DMS153 (cell line): ENCODE data around the gene MED4.

Source experiments
- DNase-seq: peaks from one replicate; lab custom pipeline; 2025; lab: John Stamatoyannopoulos, UW

Gene MED4

DNA sequence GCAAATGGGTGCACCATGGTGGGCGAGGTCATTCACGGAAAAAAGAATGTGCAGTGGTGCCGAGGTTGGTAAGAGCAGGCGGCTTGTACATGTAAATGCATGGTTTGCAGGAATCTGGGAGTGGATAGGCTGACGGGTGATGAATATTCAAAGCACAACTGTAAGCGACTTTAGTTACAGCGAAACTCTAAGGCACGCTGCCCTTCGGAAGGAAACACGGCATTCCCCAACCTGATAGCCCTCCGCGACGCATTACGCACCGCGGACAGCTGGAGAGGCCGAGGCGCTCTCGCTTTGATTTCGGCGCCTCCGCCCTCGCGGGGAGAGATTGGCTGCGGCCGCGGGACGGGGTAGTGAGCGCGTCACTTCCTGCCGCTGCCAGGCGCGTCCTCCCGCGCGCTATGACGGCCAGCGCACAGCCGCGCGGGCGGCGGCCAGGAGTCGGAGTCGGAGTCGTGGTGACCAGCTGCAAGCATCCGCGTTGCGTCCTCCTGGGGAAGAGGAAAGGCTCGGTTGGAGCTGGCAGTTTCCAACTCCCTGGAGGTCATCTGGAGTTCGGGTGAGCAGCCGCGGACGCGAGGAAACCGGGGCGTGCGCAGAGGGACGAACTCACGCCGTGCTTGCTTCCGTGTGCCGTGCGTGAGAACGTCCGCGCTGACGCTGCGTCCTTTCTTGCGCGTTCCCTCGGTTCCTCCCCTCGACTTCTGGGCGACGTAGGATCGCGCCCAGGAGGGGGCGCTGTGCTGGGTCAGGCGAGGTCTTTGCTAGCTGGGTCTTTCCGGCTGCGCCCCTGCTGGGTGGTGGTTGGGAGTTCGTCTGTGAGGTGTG, 57.3 kb downstream of the MED4 start, which contains the start of gene NUDT15:
Gene NUDT15, plus strand, starts transcription at position 381 of the 828 bp plus-strand sequence. Its CDS starts 21 bp downstream, at position 402.
- DNase-seq = peak; percentile 94

DNA sequence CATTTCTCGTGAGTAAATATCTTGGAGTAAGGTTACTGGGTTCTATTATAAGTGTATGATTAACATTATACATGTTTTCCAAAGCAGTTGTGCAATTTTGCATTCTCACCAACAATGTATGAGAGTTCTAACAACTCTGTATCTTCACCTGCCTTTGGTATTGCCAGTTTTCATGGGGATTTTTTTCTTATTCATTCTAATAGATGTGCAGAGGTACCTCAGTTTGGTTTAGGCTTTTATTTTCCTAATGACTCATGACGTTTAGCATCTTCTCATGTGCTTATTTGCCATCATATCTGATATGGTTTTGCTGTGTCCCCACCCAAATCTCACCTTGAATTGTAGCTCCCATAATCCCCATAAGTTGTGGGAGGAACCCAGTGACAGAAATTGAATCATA, 65.0 kb downstream of the MED4 start:
- no peak for DNase-seq

DNA sequence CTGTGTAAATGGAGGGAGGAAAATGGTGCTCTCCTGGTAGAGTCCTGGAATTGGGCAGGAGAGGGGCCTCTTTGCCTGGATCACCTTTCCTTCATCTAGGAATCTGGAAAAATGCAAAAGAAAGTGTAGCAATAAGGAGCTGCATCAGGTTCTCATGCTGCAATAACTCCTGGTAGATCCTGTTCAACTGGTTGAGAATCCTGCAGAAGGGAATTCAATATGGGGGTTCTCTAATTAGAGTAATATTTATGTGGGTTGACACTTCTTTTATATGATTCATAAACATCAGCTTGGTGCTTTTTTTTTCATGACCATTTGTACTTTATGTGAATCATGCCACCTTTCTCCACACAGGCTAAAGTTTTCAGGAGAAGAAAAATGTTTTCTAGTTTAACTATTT, 66.8 kb downstream of the MED4 start:
- no peak for DNase-seq
